ENCODE data around the gene CALCOCO1. TPM values are rescaled to one million over a fixed set of nuclear protein-coding genes. Genes with fewer than 3 reads are reported as not detected.

CALCOCO1 gene
- total RNA-seq, 2 donors from 2014 or later, result 65.0 to 91.0 TPM

- DNase-seq (no peak), ATAC-seq (no peak)
- intact Hi-C loops (cut with DNase I, micrococcal nuclease), result no loop called here
Measured at GRCh38 chr12:53754188-53754585, 26.9 kb upstream of the CALCOCO1 start.

- intact Hi-C loops (cut with DNase I, micrococcal nuclease), result no loop called here
- no peak for DNase-seq
- no peak for ATAC-seq
Measured at GRCh38 chr12:53752621-53753020, 25.4 kb upstream of the CALCOCO1 start.

DNA sequence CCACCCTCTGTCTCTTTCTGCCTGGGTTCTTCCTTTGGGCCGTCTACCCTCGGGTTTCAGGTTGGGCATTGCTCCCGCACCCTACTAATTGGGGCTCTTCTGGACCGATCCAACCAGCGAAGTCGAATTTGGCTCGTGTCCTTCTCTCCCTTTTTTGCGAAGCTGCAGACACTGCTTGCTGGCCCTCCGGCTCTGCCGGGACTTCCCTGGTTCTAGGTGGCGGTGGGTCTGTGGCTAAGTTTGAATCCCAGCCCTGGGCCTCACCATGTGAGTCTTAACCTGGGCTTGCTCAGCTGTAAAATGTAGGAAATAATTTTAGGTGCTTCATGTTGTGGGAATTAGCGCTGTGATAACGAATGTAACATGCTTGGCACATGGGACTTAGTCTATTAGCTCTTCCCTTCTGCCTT, 24.9 kb upstream of the CALCOCO1 start:
- intact Hi-C loops (cut with DNase I, micrococcal nuclease), result no loop called here
- DNase-seq (no peak), ATAC-seq (no peak)

- peak; percentile 50 for ATAC-seq
- DNase-seq, result peak in 1 of 2 donors; percentile 44
- intact Hi-C loops (cut with DNase I, micrococcal nuclease), result no loop called here
Measured at GRCh38 chr12:53751336-53752191, 24.3 kb upstream of the CALCOCO1 start, which contains the start of gene CISTR. CISTR (minus strand) TSS chr12:53751979.

- ATAC-seq, result peak; percentile 3
- intact Hi-C loops (cut with DNase I, micrococcal nuclease), result no loop called here
- peak in 1 of 2 donors; percentile 41 for DNase-seq
Measured at GRCh38 chr12:53750812-53751335, 23.6 kb upstream of the CALCOCO1 start.

DNA sequence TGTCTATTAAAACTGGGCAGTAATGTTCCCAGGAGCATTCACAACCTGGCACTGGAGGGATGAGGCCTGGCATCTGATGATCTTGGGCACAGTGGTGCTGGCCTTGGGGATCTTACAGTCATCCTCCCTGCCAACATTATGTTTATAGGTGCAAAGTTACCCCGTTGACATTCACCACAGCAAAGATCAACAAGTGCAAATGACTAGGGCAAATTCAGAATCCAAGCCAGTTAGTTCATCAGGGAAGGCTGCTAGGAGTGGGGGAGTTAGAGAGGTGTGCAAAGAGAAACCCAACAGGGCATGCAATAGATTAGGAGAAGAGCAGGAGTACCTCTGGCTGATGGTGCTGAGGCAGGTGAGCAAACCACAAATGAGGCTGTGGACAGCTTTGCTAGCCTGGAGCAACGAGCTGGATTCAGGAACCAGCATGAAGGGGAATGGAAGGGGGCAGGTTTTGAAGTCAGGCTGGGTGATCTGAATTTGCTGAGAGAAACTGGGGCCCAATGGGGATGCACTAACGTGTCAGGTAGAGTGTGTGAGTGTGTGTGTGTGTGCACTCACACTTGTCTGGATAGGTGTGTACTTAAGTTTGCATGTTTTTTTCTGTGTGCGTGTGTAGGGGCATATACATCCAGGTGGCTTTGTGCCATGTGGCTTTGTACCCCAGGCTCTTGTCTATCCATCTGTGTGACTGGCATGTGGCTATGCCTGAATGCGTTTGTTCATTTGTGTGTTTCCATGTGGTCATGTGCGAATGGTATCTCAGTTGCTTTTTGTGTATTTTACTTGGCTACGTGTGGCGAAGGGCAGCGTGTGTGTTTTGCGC, 22.9 kb upstream of the CALCOCO1 start:
- ATAC-seq (no peak), DNase-seq (no peak)
- intact Hi-C loops (cut with DNase I, micrococcal nuclease), result loop anchor here in 1 of 2 donors (5.0 kb wide), 1 partner anchor 208 kb away; no protein-coding TSS in a partner anchor

GRCh38 chr12:53748072-53748840, 21.0 kb upstream of the CALCOCO1 start:
- intact Hi-C loops (cut with DNase I, micrococcal nuclease), result loop anchor here in 1 of 2 donors (5.0 kb wide), 1 partner anchor 206 kb away; no protein-coding TSS in a partner anchor
- ATAC-seq (no peak), DNase-seq (no peak)

DNA sequence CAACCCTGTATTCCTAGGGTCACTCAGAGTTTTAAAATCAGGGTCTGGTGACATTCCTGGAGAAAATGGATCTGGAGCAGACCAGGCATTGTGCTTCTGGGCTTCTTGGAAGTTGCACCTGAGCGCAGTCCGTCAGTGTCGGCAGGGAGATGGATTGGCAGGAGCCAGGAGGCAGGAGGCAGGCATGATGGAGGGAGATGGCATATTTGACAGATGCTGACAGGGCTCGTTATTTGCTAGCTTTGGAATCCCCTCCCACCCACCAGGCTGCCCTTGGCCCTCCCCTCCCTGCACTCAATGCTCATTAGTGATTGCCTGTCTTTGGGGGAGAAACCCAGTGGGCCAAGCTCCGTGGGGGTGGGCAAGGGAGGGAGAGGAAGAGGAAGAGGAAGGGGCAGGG, 19.8 kb upstream of the CALCOCO1 start:
- DNase-seq (no peak), ATAC-seq (no peak)
- intact Hi-C loops (cut with DNase I, micrococcal nuclease), result loop anchor here in 1 of 2 donors (5.0 kb wide), 1 partner anchor 205 kb away; no protein-coding TSS in a partner anchor

DNA sequence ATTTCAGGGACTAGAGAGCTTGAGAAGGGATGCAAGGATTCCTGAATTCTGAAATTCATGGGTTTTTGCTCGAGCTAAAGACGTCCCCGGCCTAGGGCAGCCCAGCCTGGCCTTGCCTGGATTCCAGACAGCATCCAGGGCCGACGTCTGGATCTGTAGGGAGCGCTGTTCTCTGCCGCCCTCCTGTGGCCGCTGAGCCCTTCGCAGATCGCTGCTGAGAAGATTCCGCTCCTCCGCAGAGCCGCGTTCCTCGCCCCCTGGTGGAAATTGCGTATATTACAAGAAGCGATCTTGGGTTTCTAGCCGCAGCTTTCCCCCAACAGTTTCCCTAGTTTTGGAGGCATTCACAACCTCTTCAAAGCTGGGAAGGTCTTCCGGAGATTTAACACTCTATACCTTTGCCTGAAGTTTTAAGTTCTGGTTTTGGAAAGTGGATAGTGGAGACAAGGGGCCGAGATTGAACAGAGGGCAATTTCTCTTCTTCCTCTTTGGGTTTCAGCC, 19.4 kb upstream of the CALCOCO1 start:
- DNase-seq (peak; percentile 84 to 93), ATAC-seq (peak; percentile 91)
- intact Hi-C loops (cut with DNase I, micrococcal nuclease), result loop anchor here in 1 of 2 donors (5.0 kb wide), 1 partner anchor 204 kb away; no protein-coding TSS in a partner anchor

DNA sequence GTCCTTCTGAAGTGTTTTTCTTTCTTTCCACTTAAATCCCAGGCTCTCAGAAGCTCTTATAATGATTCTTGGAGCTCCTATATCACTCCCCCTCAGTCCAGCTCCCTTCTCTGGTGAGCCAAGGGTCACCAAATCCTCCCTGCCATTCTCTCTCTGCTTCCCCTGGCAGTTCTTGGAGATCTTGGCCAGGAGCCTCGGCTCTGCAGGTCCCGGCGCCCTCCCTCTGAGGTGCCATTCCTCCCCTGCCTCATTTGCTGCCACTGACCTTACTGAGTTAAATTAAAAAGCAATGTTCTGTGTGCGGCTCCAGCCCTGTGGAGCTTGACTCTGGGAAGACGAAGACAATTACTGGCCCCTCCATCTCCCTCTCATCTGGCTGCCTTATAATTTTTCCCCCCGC, 17.5 kb upstream of the CALCOCO1 start:
- ATAC-seq, result no peak
- intact Hi-C loops (cut with DNase I, micrococcal nuclease), result loop anchor here in 1 of 2 donors (5.0 kb wide), 2 partner anchors 42 to 202 kb away; no protein-coding TSS in a partner anchor
- DNase-seq, result no peak

DNA sequence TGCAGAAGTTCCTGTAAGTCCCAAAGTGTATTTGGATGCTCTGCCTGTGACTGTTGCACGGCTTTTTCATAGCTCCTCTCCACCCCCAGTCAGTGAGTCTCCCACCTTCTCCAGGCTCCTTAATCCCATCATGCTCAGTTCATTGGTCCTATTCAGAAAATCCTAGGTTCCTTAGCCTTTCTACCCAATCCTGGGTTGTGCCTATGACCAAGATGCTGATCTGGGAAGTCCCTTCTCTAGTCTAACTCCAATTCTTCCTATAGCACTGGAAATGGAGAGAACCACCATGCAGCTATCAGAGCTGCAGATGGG, 16.8 kb upstream of the CALCOCO1 start:
- ATAC-seq (no peak), DNase-seq (no peak)
- intact Hi-C loops (cut with DNase I, micrococcal nuclease), result loop anchor here in 1 of 2 donors (5.0 kb wide), 1 partner anchor 42 kb away; no protein-coding TSS in a partner anchor

DNA sequence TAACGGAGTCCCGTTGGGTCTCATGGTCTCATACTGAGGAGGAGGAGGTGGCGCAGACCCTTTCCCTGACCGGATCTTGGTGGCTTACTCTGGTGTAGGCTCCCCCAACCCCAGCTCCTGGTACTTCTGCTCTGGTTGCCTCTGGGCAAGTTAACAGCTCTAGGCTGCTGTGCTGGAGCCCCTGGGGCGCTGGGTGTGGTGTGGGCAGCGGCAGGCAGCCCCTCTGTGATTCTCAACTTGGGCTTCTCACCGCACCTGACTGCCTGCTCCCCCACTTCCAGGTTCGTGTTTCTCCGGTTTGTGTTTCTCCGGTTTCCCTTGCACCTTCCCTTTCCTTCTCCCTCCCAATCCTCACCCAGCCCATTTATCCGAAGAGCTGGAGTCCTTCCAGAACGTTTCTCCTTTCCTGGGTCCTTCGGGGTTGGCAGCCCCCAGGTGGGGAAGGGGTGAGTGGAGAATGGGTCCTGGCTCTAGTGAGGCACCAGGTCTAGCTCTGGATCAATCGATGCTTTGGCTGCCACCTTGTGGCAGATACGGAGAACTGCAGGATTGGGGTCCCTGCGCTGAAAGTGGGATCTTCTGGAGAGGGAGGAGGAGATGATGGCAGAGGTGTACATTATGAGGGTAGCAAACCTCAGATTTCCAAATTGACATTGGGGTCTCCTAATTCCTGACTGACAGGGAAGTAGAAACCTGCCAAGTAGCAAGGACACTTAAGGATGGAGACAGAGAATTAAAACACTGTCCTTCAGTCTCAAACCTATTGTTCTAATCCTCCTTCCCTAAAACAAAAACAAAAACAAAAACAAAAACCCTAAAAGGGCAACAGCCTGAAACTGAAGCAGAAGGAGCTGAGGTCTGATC, 16.2 kb upstream of the CALCOCO1 start:
- DNase-seq, result no peak

GRCh38 chr12:53740130-53740491, 12.9 kb upstream of the CALCOCO1 start:
- intact Hi-C loops (cut with DNase I, micrococcal nuclease), result loop anchor here in 1 of 2 donors (5.0 kb wide), 1 partner anchor 38 kb away; no protein-coding TSS in a partner anchor
- DNase-seq, result no peak
- no peak for ATAC-seq

More for the DNA sequence above, 16.2 kb upstream of the CALCOCO1 start:
- ATAC-seq, result peak; percentile 41
- intact Hi-C loops (cut with DNase I, micrococcal nuclease), result loop anchor here in 1 of 2 donors (5.0 kb wide), 1 partner anchor 41 kb away; no protein-coding TSS in a partner anchor

- DNase-seq, result no peak
- intact Hi-C loops (cut with DNase I, micrococcal nuclease), result loop anchor here in 1 of 2 donors (5.0 kb wide), 1 partner anchor 37 kb away; no protein-coding TSS in a partner anchor
- ATAC-seq, result no peak
Measured at GRCh38 chr12:53739214-53740129, 12.2 kb upstream of the CALCOCO1 start.

GRCh38 chr12:53738406-53739213, 11.4 kb upstream of the CALCOCO1 start:
- peak in 1 of 2 donors; percentile 47 for DNase-seq
- peak; percentile 63 for ATAC-seq
- intact Hi-C loops (cut with DNase I, micrococcal nuclease), result no loop called here
